ENCODE measurements around the gene CPLX3.

Gene CPLX3

GRCh38 chr15:74869372-74869725 is 42.9 kb downstream of the CPLX3 start:
- TF ChIP-seq CTCF (IDR thresholded peaks at IDR 0.05; ENCODE audit: low read depth, low read length, missing control alignments), result no peak
- peak overlapping the region; percentile 24; the same call in 1 of the 2 replicates for H3K4me3 ChIP-seq (ENCODE audit: low read depth, low read length)
- no peak for DNase-seq (ENCODE audit: low read depth)

- H3K4me3 ChIP-seq (ENCODE audit: low read depth, low read length), result peak overlapping the region; percentile 43
- peak; percentile 96 for DNase-seq (ENCODE audit: low read depth)
- no peak for TF ChIP-seq CTCF (IDR thresholded peaks at IDR 0.05; ENCODE audit: low read depth, low read length, missing control alignments)
These were observed 43.4 kb downstream of the CPLX3 start for GRCh38 chr15:74869726-74870407.

- DNase-seq (ENCODE audit: low read depth), result no peak
- peak overlapping the region; percentile 93 for H3K4me3 ChIP-seq (ENCODE audit: low read depth, low read length)
- no peak for TF ChIP-seq CTCF (IDR thresholded peaks at IDR 0.05; ENCODE audit: low read depth, low read length, missing control alignments)
These were observed 44.2 kb downstream of the CPLX3 start for GRCh38 chr15:74870436-74871215.

GRCh38 chr15:74872702-74873035 is 46.2 kb downstream of the CPLX3 start:
- TF ChIP-seq CTCF (IDR thresholded peaks at IDR 0.05; ENCODE audit: low read depth, low read length, missing control alignments), result no peak

GRCh38 chr15:74873036-74873755 is 46.8 kb downstream of the CPLX3 start, which contains the start of gene SCAMP2:
TSS of gene SCAMP2 (minus strand) at chr15:74873365. CDS start at chr15:74873255, 110 bp downstream.
- no peak for TF ChIP-seq CTCF (IDR thresholded peaks at IDR 0.05; ENCODE audit: low read depth, low read length, missing control alignments)
- peak; percentile 88 for DNase-seq (ENCODE audit: low read depth)

More at GRCh38 chr15:74872702-74873035, 46.2 kb downstream of the CPLX3 start:
- peak overlapping the region; percentile 93 for H3K4me3 ChIP-seq (ENCODE audit: low read depth, low read length)
- no peak for DNase-seq (ENCODE audit: low read depth)

GRCh38 chr15:74873756-74874424 is 47.5 kb downstream of the CPLX3 start:
- DNase-seq (ENCODE audit: low read depth), result no peak
- TF ChIP-seq CTCF (IDR thresholded peaks at IDR 0.05; ENCODE audit: low read depth, low read length, missing control alignments), result no peak

More at GRCh38 chr15:74873036-74873755, 46.8 kb downstream of the CPLX3 start, which contains the start of gene SCAMP2:
- H3K4me3 ChIP-seq (ENCODE audit: low read depth, low read length), result peak within 1 kb of the TSS; percentile 93

More at GRCh38 chr15:74873756-74874424, 47.5 kb downstream of the CPLX3 start:
- peak overlapping the region; percentile 93 for H3K4me3 ChIP-seq (ENCODE audit: low read depth, low read length)
